Astrocyte of the cerebellum (primary cell): ENCODE data around the gene DENND2A.

Source experiments
- DNase-seq: peaks from one replicate; pipeline ENCODE4 v3.0.0-alpha.2; 2011; ENCODE audit warnings: low read depth
- H3K4me3 ChIP-seq: 2 replicates; pipeline ENCODE4 v1.5.1; 2011; ENCODE audit warnings: mild to moderate bottlenecking, low read depth, low read length, moderate library complexity
- CTCF ChIP-seq: IDR thresholded peaks from 2 replicates; pipeline ENCODE4 v1.5.1; 2012; ENCODE audit warnings: low read length, low read depth, moderate library complexity, mild to moderate bottlenecking; ENCODE audit errors: missing control alignments
- in situ Hi-C: cut with HindIII; loops from 2 replicates; pipeline ENCODE4 v1.10.0; 2017; ENCODE audit warnings: low sequenced_read_pairs

The DENND2A gene

GRCh38 chr7:140656548-140657515, 16.2 kb upstream of the DENND2A start:
- in situ Hi-C loops, result no loop called here
- no peak overlapping the region for H3K4me3 ChIP-seq
- no peak for DNase-seq
- no peak for TF ChIP-seq CTCF

- H3K4me3 ChIP-seq, result no peak overlapping the region
- no peak for DNase-seq
- in situ Hi-C loops, result no loop called here
- TF ChIP-seq CTCF, result no peak
Measured at GRCh38 chr7:140655511-140656408, 15.1 kb upstream of the DENND2A start.

- no peak for DNase-seq
- in situ Hi-C loops, result no loop called here
- H3K4me3 ChIP-seq, result no peak overlapping the region
- no peak for TF ChIP-seq CTCF
Measured at GRCh38 chr7:140654661-140655060, 14.0 kb upstream of the DENND2A start.

GRCh38 chr7:140654109-140654387, 13.4 kb upstream of the DENND2A start:
- DNase-seq, result no peak
- no peak overlapping the region for H3K4me3 ChIP-seq
- TF ChIP-seq CTCF, result no peak
- in situ Hi-C loops, result no loop called here

- peak; percentile 81 for TF ChIP-seq CTCF
- in situ Hi-C loops, result no loop called here
- DNase-seq, result peak; percentile 70
- no peak overlapping the region for H3K4me3 ChIP-seq
Measured at GRCh38 chr7:140653319-140654108, 12.9 kb upstream of the DENND2A start.

- no peak for TF ChIP-seq CTCF
- in situ Hi-C loops, result no loop called here
Measured at GRCh38 chr7:140650367-140650766, 9.8 kb upstream of the DENND2A start.

More at GRCh38 chr7:140650367-140650766, 9.8 kb upstream of the DENND2A start:
- no peak overlapping the region for H3K4me3 ChIP-seq
- DNase-seq, result no peak
